ENCODE measurements around the gene DMD.

DMD gene

DNA sequence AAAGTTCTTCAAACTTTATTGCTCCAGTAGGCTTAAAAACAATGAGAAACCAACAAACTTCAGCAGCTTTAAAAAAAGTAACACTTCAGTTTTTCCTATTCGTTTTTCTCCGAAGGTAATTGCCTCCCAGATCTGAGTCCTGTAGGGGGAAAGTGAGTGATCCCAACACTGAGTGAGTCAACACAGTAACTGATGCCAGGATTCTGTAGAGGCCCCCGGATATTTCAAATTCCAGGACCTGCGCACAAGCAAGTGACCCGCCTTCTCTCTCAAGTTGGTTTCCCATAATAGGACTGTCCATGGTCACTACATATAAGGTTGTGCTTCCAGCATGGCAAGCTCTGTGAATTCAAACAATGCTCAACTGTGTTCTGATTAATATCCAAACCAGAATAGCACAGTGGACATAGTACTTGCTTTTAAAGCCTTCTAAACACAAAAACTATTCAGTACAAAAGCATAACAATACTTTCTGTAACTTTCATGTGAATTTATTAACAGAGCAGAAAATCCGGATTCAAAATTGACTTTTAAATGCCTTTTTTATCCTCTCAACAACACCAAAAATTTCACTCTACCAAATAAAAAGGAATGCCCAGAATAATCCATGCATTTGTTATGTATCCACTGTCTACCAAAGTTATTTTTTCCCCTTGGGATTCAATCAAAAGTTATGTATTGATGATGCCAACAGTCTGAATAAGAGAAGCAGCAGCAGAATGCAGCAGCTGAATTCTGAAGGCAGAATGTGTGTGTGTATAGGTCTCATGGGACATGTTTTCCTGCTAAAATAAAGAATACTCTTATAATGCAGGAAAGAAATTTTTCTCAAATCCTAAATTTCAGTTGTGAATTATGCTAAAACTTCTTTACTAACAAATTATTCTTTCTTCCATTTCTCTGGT, at the start of gene DMD:
Gene DMD, minus strand, starts transcription at position 194 of the 905 bp plus-strand sequence. CDS start 237 bp downstream, outside the sequence.
- peak; percentile 89 for DNase-seq
- no peaks in the 10 kb centered on the region for H3K36me3 ChIP-seq (replicated peaks)
- no peaks in the 10 kb centered on the region for H3K27me3 ChIP-seq (replicated peaks)
- TF ChIP-seq, protein P1, sequence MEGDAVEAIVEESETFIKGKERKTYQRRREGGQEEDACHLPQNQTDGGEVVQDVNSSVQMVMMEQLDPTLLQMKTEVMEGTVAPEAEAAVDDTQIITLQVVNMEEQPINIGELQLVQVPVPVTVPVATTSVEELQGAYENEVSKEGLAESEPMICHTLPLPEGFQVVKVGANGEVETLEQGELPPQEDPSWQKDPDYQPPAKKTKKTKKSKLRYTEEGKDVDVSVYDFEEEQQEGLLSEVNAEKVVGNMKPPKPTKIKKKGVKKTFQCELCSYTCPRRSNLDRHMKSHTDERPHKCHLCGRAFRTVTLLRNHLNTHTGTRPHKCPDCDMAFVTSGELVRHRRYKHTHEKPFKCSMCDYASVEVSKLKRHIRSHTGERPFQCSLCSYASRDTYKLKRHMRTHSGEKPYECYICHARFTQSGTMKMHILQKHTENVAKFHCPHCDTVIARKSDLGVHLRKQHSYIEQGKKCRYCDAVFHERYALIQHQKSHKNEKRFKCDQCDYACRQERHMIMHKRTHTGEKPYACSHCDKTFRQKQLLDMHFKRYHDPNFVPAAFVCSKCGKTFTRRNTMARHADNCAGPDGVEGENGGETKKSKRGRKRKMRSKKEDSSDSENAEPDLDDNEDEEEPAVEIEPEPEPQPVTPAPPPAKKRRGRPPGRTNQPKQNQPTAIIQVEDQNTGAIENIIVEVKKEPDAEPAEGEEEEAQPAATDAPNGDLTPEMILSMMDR (IDR thresholded peaks at IDR 0.05; ENCODE audit: low read depth, low read length, missing control alignments): peak; percentile 15
- in situ Hi-C loops (cut with HindIII; ENCODE audit: low pct_ligation_motif_present, low sequenced_read_pairs): no loop called here
- H3K27ac ChIP-seq: peak within 1 kb of the TSS; percentile 73
- peak within 1 kb of the TSS; percentile 55 for H3K4me3 ChIP-seq (ENCODE audit: low read depth, low read length)

DNA sequence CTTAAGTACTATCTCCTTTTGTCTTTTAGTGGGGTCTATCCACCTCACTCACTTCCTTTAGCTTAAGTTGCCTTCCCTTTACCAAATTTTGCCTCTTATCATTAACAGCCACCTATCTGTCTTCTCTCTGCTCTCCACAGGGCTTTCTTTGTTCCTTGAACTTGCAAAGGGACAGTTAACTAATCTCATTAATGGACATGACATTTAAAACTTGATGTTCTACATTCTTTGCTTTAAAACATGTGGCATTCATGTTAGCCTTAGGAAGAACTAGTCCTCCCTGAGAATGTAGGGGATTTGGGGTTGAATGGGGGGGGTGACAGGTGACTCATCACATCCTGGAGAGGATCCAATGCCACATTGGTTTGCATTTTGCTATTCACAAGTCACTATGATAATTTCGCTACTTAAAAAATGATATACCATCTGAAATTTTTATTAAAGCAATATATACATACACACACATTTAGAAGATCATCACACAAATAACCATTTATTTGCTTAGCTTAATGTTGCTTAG, 41.0 kb upstream of the DMD start:
- TF ChIP-seq, protein P1 (IDR thresholded peaks at IDR 0.05; ENCODE audit: low read depth, low read length, missing control alignments): no peak
- no peaks in the 10 kb centered on the region for H3K27me3 ChIP-seq (replicated peaks)
- peak; percentile 4 for DNase-seq
- no peak overlapping the region for H3K4me3 ChIP-seq (ENCODE audit: low read depth, low read length)
- no peaks in the 10 kb centered on the region for H3K36me3 ChIP-seq (replicated peaks)
- in situ Hi-C loops (cut with HindIII; ENCODE audit: low pct_ligation_motif_present, low sequenced_read_pairs): no loop called here
- no peak overlapping the region for H3K27ac ChIP-seq

DNA sequence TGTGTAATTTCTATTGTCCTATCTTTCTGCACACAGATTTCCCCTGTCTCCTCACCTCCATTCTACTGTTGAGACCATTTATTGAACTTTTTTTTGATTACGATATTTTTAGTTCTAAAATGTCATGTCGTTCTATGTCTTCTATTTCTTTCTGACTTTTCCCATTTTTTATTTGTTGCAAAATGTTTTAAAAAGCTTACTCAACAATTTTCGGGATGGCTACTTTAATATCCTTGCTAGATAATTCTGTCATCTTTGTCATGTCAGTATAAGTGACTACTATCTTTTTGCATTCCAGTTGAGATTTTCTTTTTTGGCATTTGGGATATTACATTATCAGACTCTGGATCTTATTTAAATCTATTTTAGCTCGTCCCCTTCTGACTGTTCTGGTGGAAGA, 7.5 kb upstream of the DMD start:
- in situ Hi-C loops (cut with HindIII; ENCODE audit: low pct_ligation_motif_present, low sequenced_read_pairs): no loop called here
- no peak overlapping the region for H3K27ac ChIP-seq
- TF ChIP-seq, protein P1 (IDR thresholded peaks at IDR 0.05; ENCODE audit: low read depth, low read length, missing control alignments): no peak

DNA sequence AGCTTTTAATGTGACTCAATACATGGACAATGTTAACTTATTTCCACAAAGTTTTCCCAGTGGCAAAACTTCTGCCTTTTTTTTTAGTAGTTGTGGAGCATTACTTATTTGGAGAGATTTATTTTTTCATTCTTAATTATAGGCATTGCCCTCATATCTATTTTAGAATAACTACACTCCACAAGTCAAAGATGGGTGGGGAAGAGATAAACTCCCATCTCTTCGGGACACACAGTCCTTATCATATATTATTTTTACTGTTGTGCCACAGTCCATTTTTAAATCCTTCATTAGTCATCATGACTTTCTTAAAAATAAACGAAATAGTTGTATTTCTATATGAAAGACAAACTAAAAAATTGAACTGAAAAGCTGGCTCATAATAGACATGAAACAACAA, 1.2 kb downstream of the DMD start:
- TF ChIP-seq, protein P1 (IDR thresholded peaks at IDR 0.05; ENCODE audit: low read depth, low read length, missing control alignments): no peak
- Histone ChIP-seq H3K27ac (peak overlapping the region; percentile 73), H3K4me3 (ENCODE audit: low read depth, low read length) (peak overlapping the region; percentile 55), H3K36me3 (replicated peaks) (no peaks in the 10 kb centered on the region), H3K27me3 (replicated peaks) (no peaks in the 10 kb centered on the region)
- in situ Hi-C loops (cut with HindIII; ENCODE audit: low pct_ligation_motif_present, low sequenced_read_pairs): no loop called here
- DNase-seq: no peak

More for the DNA sequence above, 7.5 kb upstream of the DMD start:
- no peaks in the 10 kb centered on the region for H3K27me3 ChIP-seq (replicated peaks)
- no peak overlapping the region for H3K4me3 ChIP-seq (ENCODE audit: low read depth, low read length)
- no peaks in the 10 kb centered on the region for H3K36me3 ChIP-seq (replicated peaks)
- DNase-seq: no peak

DNA sequence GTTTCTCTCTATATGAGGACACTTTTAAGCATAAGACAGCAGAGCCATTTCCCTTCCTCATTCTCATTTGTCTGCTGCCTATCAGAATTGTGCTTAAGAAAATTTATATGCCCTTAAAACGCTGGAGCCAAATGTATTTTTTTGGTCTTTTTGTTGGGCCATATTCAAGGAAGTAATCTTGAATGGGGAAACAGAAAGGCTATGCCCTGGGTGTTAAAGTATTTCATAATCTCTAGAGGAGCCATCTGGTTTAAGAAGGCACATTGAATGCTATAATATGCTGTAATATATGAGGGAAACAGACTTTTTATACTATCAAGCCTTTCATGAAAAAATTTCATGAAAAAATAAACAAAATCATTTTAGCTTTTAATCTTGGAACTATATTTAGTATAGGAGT, 4.3 kb downstream of the DMD start:
- in situ Hi-C loops (cut with HindIII; ENCODE audit: low pct_ligation_motif_present, low sequenced_read_pairs): no loop called here
- Histone ChIP-seq H3K27ac (no peak overlapping the region), H3K36me3 (replicated peaks) (no peaks in the 10 kb centered on the region), H3K4me3 (ENCODE audit: low read depth, low read length) (no peak overlapping the region), H3K27me3 (replicated peaks) (no peaks in the 10 kb centered on the region)
- TF ChIP-seq, protein P1 (IDR thresholded peaks at IDR 0.05; ENCODE audit: low read depth, low read length, missing control alignments): no peak
- no peak for DNase-seq

Data from brain microvascular endothelial cell (primary cell).